ENCODE data around the gene SLC12A7. TPM values are rescaled to one million over a fixed set of nuclear protein-coding genes. Genes with fewer than 3 reads are reported as not detected.

The SLC12A7 gene
- total and polyA plus RNA-seq, 11 donors: 66.3 to 159 (median 128) TPM

DNA sequence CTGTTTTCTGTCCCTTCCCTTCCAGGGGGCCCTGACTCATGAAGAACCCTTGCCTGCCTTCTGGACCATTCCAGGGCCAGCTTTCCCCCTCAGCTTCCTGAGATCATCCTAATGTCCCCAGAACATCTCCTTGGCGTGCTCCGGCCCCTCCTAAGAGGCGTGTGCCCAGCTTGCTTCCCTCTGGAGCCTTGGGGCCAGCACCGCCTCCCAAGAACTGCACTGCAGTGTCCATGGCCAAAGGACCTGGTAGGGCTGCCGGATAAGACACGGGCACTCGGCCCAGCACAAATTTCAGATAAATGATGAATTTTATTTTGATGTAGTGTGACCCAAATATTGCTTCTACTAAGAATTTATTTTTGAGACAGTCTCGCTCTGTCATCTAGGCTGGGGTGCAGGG lies 20.7 kb upstream of the SLC12A7 start:
- Histone ChIP-seq H3K4me1 (peaks cover 3 to 62% (median 32%) of the 10 kb centered on the region in 12 donors), H3K27ac (peak overlapping the region in 1 of 12 donors; percentile 27), H3K4me3 (no peak overlapping the region), H3K27me3 (no peaks in the 10 kb centered on the region), H3K9me3 (no peaks in the 10 kb centered on the region), H3K36me3 (no peaks in the 10 kb centered on the region)
- no peak for DNase-seq
- intact Hi-C loops (cut with DNase I): loop anchor here in 3 of 10 donors (5.0 to 10.0 kb wide), 3 partner anchors 40 to 78 kb away; no protein-coding TSS in a partner anchor
- no peak for ATAC-seq
- TF ChIP-seq CTCF (IDR thresholded peaks at IDR 0.05) (no peak), POLR2A (IDR thresholded peaks at IDR 0.05) (no peak)
- WGBS, 4 donors: 77 to 92% (median 85%) methylated on average over 8 of the region's 8 CpGs

DNA sequence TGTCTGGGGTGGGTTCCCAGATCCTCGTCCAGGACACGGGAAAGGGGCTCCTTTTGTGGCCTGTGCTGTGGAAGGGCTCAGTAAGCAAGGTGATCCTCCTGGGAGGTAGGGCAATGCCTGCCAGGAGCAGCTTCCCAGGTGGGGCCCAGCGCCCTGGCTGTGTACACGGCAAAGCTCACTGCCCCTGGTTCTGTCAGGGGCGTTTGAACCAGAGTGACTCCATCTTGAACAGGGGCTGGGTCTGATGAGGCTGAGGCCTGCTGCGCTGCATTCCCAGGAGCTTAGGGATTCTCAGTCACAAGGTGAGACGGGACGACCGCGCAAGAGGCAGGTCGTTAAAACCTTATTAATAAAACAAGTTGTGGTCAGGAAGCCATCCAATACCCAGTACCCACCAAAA lies 19.9 kb upstream of the SLC12A7 start:
- TF ChIP-seq CTCF (IDR thresholded peaks at IDR 0.05): no peak
- Histone ChIP-seq H3K27ac (peak overlapping the region in 1 of 12 donors; percentile 38), H3K27me3 (no peaks in the 10 kb centered on the region), H3K4me1 (peaks cover 3 to 68% (median 34%) of the 10 kb centered on the region in 12 donors), H3K4me3 (no peak overlapping the region), H3K36me3 (no peaks in the 10 kb centered on the region), H3K9me3 (no peaks in the 10 kb centered on the region)
- intact Hi-C loops (cut with DNase I): loop anchor here in 3 of 10 donors (5.0 to 10.0 kb wide), 3 partner anchors 39 to 77 kb away; no protein-coding TSS in a partner anchor
- no peak for ATAC-seq
- WGBS, 4 donors: 94 to 97% (median 96%) methylated on average over 9 to 11 of the region's 11 CpGs
- no peak for DNase-seq

- Histone ChIP-seq H3K27me3 (no peaks in the 10 kb centered on the region), H3K9me3 (no peaks in the 10 kb centered on the region), H3K36me3 (no peaks in the 10 kb centered on the region), H3K4me1 (peaks cover 3 to 68% (median 34%) of the 10 kb centered on the region in 12 donors), H3K27ac (peak overlapping the region in 3 of 12 donors; percentile 20 to 38 (median 29)), H3K4me3 (no peak overlapping the region)
- intact Hi-C loops (cut with DNase I): loop anchor here in 3 of 10 donors (5.0 to 10.0 kb wide), 3 partner anchors 39 to 76 kb away; no protein-coding TSS in a partner anchor
- WGBS, 4 donors: 60 to 87% (median 67%) methylated on average over 10 to 14 of the region's 14 CpGs
- ATAC-seq (peak; percentile 21 to 48 (median 37)), DNase-seq (peak in 2 of 5 donors; percentile 62 to 66)
- TF ChIP-seq CTCF (IDR thresholded peaks at IDR 0.05) (no peak), POLR2A (IDR thresholded peaks at IDR 0.05) (no peak)
These were observed 19.3 kb upstream of the SLC12A7 start for GRCh38 chr5:1131191-1131621.

GRCh38 chr5:1130218-1130946 lies 18.5 kb upstream of the SLC12A7 start:
- H3K4me3 ChIP-seq: no peak overlapping the region
- peak overlapping the region in 2 of 12 donors; percentile 29 to 38 for H3K27ac ChIP-seq
- no peak for TF ChIP-seq POLR2A (IDR thresholded peaks at IDR 0.05)
- no peak for TF ChIP-seq CTCF (IDR thresholded peaks at IDR 0.05)
- no peaks in the 10 kb centered on the region for H3K9me3 ChIP-seq
- intact Hi-C loops (cut with DNase I): loop anchor here in 3 of 10 donors (5.0 to 10.0 kb wide), 3 partner anchors 38 to 76 kb away; no protein-coding TSS in a partner anchor
- ATAC-seq: peak in 1 of 4 donors; percentile 9
- no peak for DNase-seq
- H3K4me1 ChIP-seq: peaks cover 3 to 70% (median 34%) of the 10 kb centered on the region in 12 donors
- no peaks in the 10 kb centered on the region for H3K36me3 ChIP-seq
- H3K27me3 ChIP-seq: no peaks in the 10 kb centered on the region
- WGBS, 4 donors: 78 to 90% (median 82%) methylated on average over 18 to 26 of the region's 26 CpGs

Data from heart left ventricle (tissue), 16 donors.